Retinal pigment epithelial cell (primary cell): Measurements from ENCODE around the gene CEBPA.

Source experiments
- DNase-seq: peaks from one replicate; pipeline ENCODE4 v3.0.0-alpha.2; 2010; ENCODE audit warnings: low read depth
- H3K4me3 ChIP-seq: 2 replicates; pipeline ENCODE4 v1.5.1; 2011; ENCODE audit warnings: mild to moderate bottlenecking, low read length, control low read depth, moderate library complexity
- TF ChIP-seq, protein P1 (sequence below): conservative IDR thresholded peaks from 2 replicates; pipeline ENCODE4 v1.5.1; 2011; ENCODE audit warnings: low read depth, low read length, control low read depth, inconsistent platforms

Gene CEBPA

GRCh38 chr19:33269016-33269415, 33.3 kb downstream of the CEBPA start:
- TF ChIP-seq, protein P1, sequence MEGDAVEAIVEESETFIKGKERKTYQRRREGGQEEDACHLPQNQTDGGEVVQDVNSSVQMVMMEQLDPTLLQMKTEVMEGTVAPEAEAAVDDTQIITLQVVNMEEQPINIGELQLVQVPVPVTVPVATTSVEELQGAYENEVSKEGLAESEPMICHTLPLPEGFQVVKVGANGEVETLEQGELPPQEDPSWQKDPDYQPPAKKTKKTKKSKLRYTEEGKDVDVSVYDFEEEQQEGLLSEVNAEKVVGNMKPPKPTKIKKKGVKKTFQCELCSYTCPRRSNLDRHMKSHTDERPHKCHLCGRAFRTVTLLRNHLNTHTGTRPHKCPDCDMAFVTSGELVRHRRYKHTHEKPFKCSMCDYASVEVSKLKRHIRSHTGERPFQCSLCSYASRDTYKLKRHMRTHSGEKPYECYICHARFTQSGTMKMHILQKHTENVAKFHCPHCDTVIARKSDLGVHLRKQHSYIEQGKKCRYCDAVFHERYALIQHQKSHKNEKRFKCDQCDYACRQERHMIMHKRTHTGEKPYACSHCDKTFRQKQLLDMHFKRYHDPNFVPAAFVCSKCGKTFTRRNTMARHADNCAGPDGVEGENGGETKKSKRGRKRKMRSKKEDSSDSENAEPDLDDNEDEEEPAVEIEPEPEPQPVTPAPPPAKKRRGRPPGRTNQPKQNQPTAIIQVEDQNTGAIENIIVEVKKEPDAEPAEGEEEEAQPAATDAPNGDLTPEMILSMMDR: no peak
- no peak overlapping the region for H3K4me3 ChIP-seq
- DNase-seq: no peak

- TF ChIP-seq, protein P1: no peak
- no peak for DNase-seq
- H3K4me3 ChIP-seq: no peak overlapping the region
These were observed 34.0 kb downstream of the CEBPA start for GRCh38 chr19:33268162-33268991.

- no peak overlapping the region for H3K4me3 ChIP-seq
- TF ChIP-seq, protein P1: no peak
- no peak for DNase-seq
These were observed 34.6 kb downstream of the CEBPA start for GRCh38 chr19:33267706-33268105.

- TF ChIP-seq, protein P1: no peak
- H3K4me3 ChIP-seq: no peak overlapping the region
- DNase-seq: no peak
These were observed 35.3 kb downstream of the CEBPA start for GRCh38 chr19:33266974-33267484.

DNA sequence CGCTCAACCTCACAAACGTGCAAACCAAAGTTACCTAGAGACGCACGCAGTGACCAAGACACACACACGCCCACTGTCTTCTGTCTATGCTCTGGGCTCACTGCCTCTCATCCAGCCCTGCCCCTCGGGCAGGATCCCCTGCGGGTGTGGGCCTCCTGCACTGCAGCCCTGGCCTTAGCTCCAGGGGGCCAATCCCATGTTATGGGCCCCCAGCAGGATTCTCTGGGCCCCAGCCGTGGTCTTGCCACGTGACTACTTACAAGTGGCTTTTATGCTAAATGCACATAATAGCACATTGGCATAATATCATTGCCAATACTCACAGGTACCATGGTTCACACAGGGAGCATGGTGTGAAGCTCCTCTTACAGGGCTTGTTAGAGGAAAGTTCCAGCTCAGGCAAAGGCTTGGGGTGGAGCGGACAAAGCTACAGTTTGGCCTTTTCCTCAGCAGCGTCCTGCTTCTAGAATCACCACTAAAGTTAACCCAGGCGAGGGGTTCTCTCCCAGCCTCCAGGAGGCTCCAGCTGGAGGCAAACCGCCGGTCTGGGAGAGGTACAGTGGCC, 37.4 kb downstream of the CEBPA start:
- TF ChIP-seq, protein P1: no peak
- no peak for DNase-seq
- H3K4me3 ChIP-seq: no peak overlapping the region

DNA sequence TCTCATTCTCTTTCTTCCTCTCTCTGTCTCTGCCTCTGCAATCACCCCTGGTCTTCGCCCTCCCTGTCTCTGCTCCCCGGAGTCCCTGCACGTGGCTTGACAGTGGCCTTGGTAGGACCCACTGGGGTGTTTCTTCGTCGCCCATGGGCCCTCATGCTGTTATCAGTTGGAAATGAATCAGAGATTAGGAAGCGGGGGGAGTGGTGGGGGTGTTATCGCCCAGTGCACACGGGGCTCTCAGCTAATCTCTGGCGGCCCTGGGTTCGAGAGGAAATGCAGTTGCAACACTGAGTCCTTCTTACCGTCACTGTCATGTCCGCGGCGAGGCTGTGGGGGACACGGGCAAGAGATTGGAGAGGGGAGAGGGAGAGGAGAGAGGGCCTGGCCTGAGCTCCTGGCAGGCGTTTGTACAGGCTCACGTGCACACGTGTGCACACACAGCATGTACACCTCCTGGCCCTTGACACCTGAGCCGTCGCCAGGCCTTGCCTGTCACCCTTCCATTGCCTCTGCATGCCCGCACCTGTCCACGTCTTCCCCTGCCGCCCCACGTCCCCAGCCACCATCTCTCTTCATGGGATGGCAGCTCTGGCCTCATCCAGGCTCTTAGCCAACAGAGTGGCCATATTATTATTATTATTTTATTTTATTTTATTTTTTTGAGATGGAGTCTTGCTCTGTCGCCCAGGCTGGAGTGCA, 38.9 kb downstream of the CEBPA start:
- H3K4me3 ChIP-seq: no peak overlapping the region
- TF ChIP-seq, protein P1: no peak
- DNase-seq: no peak
